HG03039 (cell line): Measurements from ENCODE around the gene TCP11.

Experiments used
- ATAC-seq: cut with Tn5 transposase; IDR thresholded peaks from one replicate; pipeline ENCODE4 v1.9.1; 2021; ENCODE audit warnings: mild to moderate bottlenecking, moderate library complexity; ENCODE audit not compliant: unreplicated experiment

Gene TCP11

GRCh38 chr6:35096129-35096862, 44.8 kb downstream of the TCP11 start:
- no peak for ATAC-seq

GRCh38 chr6:35094183-35094582, 47.0 kb downstream of the TCP11 start:
- ATAC-seq = no peak

GRCh38 chr6:35093783-35094182, 47.4 kb downstream of the TCP11 start:
- no peak for ATAC-seq

DNA sequence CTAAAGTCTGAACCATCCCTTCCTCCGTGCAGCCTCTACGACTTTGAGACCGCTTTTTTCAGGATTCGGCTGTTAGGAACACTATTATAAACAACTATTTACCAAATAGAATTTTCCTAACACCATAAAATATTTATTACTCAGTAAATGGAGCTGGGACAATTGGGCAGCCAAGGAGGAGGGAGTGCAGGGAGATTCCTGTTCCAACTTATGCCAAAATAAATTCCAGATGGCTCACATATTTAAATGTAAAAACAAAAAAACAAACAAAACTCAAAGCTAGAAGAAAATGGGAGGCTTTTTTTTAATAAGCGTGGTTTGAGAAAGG, 48.1 kb downstream of the TCP11 start:
- no peak for ATAC-seq

DNA sequence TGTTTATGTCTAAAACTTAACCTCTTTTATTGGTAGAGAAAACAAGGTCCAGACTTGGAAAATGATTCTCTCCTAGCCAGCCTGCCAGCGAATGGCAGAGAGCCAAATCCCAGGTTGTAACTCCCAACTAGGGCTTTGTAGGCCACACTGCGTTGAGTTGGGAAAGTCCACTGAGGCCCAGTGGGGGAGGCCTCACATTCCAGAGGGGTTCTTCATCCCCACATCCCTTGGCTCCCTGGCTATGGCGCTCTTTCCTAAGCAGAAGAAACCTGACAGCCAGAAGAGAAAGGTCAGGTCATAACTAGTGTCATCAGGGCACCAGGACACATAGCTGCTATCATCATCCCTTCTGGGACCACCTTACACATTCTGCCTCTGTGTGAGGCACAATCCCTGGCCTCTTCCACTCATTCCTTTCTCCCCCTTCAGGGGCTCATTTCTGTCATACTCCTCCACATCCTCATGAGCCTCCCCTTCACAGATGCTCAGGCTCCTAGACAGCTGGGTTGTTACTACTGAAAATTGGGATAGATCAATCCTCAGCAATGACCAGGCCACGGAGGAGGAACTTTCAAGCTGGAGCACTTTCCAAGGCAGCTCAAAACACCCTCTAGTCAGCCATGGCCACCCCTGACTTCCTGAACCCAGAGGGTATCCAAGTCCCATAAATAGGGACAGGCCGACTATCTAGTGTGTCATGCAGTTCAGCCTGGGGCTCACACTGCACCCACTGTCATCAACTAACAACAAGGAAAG, 48.6 kb downstream of the TCP11 start:
- ATAC-seq = no peak

GRCh38 chr6:35091346-35092083, 49.6 kb downstream of the TCP11 start:
- no peak for ATAC-seq

- no peak for ATAC-seq
These were observed 50.4 kb downstream of the TCP11 start for GRCh38 chr6:35090734-35091133.

GRCh38 chr6:35089935-35090505, 51.1 kb downstream of the TCP11 start:
- ATAC-seq = no peak

GRCh38 chr6:35089216-35089934, 51.8 kb downstream of the TCP11 start:
- no peak for ATAC-seq

- no peak for ATAC-seq
These were observed 52.6 kb downstream of the TCP11 start for GRCh38 chr6:35088281-35089215.

GRCh38 chr6:35087361-35088280, 53.5 kb downstream of the TCP11 start:
- ATAC-seq = no peak

DNA sequence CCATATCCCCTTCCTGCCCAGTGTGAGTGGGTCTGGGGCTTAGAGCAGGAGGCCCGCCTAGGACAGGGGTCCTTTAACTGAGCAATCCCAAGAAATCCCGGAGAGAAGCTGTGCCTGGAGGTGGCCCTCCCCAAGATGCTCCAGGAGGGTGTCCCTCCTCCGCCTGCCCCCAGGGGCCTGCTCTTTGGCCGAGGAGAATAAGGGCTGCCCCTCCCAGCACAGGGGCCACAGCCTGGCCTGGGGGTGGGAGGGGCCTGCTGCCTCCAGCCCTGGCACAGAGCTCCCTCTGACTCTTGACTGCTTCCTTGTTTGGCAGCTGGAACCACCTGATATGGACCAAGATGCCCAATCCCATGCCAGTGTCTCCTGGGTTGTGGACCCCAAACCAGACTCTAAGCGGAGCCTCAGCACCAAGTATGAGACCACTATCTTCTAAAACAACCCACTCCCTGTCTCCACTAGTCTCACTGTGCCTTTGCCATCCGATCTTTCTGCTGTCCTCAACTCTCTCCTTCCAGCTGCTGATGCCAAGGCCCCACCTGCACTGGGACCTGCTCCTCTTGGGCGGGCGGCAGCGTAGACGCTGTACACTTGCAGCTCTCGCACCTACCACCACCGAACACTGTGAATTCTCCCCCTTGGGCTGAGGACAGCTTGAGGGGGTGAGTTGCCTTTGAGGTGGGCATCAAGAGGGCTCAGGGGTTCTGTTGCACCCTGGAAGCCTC, 54.3 kb downstream of the TCP11 start:
- ATAC-seq = no peak

DNA sequence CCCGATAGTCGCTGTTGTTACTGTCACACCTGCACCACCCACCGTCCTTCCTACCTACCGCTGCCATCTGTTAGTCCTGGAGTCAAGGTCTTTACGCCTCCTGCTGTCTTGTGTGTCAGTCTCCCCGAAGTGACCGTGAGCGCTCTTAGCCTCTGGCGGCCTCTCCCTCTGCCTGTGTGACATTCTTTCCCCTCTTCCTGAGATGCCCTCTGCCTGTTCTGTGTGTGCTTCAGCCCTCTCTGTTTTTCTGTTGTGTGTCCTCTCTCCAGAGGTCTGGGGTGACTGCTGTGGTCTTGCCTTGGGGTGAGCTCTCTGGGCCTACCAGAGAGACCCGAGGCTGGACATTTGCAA, 54.9 kb downstream of the TCP11 start:
- no peak for ATAC-seq

GRCh38 chr6:35085359-35086281, 55.5 kb downstream of the TCP11 start:
- no peak for ATAC-seq

GRCh38 chr6:35084511-35085203, 56.5 kb downstream of the TCP11 start:
- ATAC-seq = no peak

DNA sequence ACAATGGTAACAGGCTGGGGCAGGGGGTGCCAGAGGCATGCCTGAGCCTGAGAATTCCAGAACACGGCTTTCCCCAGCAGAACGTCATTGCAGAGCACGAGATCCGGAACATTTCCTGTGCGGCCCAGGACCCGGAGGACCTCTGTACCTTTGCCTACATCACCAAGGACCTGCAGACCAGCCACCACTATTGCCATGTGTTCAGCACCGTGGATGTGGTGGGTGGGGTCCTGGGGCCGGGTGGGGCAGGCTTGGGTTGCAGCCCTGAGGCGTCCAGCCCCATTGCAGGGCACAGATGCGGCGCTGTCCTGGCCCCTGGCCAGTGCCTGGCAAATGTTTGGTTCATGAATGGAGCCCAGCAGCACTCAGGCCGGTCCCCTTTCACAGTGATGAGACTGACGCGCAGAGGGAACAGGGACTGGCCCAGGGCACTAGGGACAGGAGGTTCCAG, 57.1 kb downstream of the TCP11 start:
- ATAC-seq = no peak
